Daoy (cell line): ENCODE data around the gene KRTAP10-8. TPM values are rescaled to one million over a fixed set of nuclear protein-coding genes. Genes with fewer than 3 reads are reported as not detected.
"Not testable (repeated sequence)": the region's sequence is repeated elsewhere in the genome, so short reads cannot be mapped to it uniquely, and the experiment has no call there.

ENCODE experiments used
- DNase-seq: peaks from one replicate; pipeline ENCODE4 v3.0.0-alpha.2; 2015; ENCODE audit warnings: low read depth
- total RNA-seq: library from RNA; depleted of rRNA; stranded (reverse); fragments of >200 nt; shearing (Covaris generic); gene quantifications from 2 replicates; pipeline ENCODE4 v1.2.3, GENCODE V29; 2014

Gene KRTAP10-8
- total RNA-seq, 1 experiment from 2014 or later, result not detected

DNA sequence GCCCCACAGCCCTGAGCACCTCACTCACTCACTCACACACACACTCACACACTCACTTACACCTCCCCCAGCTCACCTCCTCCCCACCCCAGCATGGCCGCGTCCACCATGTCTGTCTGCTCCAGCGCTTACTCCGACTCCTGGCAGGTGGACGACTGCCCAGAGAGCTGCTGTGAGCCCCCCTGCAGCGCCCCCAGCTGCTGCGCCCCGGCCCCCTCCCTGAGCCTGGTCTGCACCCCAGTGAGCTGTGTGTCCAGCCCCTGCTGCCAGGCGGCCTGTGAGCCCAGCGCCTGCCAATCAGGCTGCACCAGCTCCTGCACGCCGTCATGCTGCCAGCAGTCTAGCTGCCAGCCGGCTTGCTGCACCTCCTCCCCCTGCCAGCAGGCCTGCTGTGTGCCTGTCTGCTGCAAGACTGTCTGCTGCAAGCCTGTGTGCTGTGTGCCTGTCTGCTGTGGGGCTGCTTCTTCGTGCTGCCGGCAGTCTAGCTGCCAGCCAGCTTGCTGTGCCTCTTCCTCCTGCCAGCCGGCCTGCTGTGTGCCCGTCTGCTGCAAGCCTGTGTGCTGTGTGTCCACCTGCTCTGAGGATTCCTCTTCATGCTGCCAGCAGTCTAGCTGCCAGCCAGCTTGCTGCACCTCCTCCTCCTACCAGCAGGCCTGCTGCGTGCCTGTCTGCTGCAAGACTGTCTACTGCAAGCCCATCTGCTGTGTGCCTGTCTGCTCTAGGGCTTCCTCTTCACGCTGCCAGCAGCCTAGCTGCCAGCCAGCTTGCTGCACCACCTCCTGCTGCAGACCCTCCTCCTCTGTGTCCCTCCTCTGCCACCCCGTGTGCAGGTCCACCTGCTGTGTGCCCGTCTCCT lies 34.7 kb downstream of the KRTAP10-8 start, which contains the start of gene KRTAP10-11:
Gene KRTAP10-11 (plus strand): TSS at position 49 of the 856 bp plus-strand sequence. CDS start 45 bp downstream, at position 94.
- DNase-seq, result not testable (repeated sequence)

DNA sequence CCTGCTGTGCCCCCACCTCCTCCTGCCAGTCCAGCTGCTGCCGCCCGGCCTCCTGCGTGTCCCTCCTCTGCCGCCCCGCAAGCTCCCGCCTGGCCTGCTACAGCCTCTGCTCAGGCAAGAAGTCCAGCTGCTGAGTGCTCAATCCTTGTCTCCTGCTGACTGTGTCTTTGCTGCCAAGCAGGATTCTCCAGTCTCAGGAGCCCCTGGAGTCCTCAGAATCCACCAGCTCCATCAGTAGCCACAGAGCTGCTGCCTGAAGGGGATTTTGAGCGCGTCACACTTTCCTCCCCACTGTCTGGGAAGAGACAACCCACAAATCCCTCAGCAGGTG lies 35.3 kb downstream of the KRTAP10-8 start:
- DNase-seq, result no peak

DNA sequence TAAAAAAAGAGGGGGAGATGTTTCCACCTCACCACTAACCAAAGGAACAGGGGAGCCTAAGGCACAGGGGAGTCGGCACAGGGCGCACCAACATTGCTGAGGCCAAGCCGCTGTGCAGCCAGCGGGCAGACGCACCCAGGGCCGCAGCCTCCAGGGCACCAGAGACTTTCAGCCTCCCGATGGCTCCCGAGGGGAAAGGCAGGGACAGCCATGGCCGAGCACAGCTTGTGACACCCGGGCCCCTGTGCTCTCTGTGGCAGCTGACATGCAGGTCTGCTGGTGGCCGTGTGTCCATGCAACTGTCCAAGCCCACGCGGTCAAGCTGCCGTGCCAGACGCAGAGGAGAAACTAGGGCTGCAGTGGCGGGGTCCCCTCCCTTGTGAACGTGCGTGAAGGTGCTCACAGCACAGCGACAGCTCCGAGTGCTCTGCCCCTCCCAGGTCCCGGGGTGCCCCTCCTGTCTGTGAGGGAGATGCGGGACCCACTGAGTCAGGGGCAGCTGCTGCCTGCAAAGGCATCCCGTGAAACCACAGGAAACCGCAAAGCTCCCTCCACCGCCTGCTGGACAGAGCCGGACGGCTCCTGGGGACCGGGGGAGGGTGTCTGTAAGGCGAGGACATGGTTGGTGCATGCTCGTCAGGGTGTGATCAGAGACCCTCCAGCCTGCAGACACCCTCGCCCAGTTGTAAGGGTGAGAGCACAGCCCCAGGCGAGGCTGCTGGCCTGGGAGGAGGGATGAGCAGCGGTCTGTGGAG lies 36.9 kb downstream of the KRTAP10-8 start:
- DNase-seq, result no peak

DNA sequence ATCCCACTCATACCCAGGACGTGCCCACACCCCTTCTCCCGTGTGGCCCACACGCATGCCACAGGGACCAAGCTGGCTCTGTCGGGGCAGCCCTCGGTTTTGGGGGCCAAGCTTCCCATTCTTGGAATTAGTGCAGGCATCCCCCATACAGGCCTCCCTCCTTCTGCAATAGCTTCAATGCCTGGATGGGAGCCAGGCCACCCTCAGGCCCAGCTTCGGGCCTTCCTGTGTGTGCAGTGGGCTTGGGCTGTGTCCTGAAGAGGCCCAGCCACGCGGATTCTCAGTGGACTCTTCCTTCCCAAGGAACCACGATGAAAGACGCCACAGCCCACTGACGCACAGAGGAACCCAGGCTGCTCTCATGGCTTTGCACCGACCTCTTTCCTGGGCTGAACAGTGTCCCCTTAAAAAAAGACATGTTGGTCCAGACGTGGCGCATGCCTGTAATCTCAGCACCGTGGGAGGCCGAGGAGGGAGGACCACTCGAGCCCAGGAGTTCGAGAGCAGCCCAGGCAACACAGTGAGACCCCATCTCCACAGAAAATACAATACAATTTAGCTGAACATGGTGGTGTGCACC lies 37.7 kb downstream of the KRTAP10-8 start:
- no peak for DNase-seq

DNA sequence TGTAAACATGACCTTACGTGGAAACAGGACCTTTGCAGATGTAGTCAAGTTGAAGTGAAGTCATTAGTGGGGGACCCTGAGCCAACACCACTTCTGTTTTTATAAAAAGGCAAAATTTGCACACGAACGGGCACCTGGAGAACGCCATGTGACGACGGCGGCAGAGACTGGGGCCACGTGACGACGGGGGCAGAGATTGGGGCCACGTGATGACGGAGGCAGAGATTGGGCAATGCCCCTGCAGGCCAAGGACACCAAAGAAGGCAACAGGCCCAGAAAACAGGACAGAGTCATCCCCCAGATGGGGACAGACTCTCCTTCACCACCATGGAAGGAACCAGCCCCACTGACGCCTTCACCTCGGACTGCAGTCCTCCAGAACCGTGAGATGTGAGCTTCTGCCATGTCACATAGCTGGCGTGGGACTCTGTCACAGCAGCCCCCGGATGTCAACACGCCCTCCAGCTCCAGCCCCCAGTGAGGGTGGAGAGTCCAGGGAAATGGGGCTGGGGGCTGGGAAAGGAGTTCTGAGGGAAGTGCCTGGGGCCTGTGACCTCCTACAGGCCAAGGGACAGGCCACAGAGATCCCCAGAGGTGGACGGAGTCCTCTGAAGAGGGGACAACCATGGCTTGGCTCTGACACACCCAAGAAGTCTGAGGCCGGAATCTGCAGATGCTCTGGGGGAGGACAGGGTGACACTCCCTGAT lies 38.5 kb downstream of the KRTAP10-8 start:
- DNase-seq, result no peak

DNA sequence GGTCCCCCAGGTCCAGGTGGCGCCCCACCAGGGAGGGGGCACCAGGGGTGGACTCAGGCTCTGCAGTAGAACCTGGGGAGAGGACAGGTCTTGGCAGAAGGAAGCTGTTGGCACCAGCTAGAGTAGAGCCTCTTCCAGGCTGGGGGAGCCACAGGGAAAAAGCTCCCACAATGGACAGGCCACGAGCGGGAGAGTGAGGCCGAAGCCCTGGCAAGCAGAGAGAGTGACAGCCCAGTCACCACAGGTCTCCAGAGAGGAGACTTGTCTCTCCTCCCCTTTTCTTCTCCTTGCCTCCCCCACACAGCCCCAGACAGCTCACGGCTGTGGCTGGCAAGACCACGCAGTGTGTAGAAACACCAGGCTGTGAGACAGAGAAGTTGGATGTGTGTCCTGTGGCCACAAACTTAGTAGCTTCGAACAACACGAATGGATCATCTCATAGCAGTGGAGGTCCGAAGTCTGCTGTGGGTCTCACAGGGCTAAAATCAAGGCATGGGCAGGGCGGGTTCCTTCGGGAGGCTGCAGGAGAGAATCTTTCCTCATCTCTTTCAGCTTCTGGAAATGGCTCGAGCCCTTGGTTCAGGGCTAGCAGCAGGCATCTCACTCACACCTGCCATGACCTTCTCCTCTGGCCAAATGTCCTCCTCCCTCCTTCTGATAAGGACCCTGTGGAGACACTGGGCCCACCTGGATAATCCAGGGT lies 39.2 kb downstream of the KRTAP10-8 start:
- no peak for DNase-seq

DNA sequence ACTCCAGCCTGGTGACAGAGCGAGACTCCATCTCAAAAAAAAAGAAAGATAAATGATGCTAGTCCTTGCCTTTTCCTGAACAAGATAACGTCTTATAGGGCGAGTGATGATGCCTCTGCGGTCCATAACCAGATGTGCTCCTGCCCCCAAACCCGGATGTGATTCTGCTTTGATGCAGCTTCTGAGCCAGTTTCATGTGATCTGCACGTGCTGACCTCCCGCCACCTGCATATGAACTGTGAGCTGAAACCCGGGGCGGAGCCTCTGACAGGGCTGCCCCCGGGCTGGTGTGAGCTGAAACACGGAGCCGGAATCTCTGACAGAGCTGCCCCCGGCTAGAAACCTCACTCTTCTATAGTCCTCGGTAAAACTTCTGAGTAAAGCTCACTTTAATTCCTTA lies 41.2 kb downstream of the KRTAP10-8 start:
- DNase-seq, result no peak

DNA sequence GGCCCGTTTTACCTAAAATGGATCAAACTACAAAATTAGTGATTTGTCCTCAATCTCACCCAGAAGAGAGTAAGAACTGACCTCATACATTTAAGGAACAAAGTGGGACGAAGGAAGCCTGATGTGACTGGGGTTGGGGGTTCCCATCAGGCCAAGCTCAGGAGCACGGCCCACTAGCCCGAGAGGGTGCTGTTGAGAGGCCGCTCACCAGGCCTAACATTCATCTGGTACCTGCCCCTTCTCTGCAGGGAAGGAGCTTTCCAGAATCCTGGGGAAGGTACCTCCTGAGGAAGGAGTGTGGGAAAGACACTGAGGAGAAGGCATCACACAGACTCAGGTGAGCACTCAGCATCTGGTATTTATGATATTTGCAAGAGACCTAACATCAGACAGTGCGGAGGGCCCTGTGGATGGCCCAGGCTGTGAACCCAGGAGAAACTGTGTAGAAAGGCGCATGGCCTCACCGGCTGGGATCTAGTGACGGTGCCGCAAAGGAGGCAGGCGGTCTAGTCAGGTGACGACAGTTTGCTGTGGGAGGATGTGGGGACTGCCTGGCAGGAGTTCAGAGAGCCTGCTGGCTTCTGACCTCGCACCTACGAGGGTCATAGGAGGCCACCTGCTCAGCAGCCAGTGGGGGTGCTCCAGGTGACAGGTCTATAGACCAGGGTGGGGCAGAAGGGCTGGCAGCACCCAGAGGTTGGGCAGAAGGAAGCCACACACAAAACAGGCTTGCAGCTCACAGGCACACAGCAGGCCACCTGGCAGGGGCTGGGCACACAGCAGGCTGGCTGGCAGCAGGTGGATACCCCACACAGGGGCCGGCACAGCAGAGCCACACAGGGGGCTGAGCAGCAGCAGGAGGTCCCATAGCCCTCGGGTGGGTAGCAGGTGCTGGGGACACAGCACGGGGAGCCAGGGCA lies 42.0 kb downstream of the KRTAP10-8 start:
- no peak for DNase-seq

DNA sequence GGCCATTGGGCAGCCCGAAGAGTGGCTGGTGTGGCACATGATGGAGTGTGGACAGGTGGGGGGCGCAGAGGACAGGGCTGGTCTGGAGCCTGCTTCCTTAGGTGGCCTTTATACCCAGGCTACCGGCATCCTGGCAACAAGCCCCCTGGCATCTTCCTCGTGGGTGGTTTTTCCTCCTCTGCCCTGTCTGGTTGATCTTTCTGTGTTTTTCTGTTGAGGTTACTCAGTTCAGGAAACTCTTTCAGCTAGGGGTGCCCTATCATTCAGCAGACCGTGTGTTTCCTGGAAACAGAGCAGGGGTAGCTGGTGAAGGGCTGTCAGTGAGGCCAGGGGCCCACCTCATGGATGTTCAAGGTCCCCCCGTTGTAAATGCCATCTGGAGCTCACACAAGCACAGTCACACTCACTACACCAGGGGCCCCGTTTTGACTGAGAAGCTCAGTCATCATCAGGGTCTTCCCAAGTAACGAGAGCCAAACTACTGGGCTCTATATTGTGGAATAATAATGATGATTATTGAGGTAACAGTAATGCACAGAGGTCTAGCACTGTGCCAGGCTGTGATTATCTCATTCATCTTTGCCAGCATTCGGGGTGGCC lies 42.8 kb downstream of the KRTAP10-8 start, which contains the start of gene KRTAP12-4:
Gene KRTAP12-4 (minus strand): TSS at position 84 of the 600 bp plus-strand sequence. CDS start 45 bp downstream, at position 39.
- no peak for DNase-seq

DNA sequence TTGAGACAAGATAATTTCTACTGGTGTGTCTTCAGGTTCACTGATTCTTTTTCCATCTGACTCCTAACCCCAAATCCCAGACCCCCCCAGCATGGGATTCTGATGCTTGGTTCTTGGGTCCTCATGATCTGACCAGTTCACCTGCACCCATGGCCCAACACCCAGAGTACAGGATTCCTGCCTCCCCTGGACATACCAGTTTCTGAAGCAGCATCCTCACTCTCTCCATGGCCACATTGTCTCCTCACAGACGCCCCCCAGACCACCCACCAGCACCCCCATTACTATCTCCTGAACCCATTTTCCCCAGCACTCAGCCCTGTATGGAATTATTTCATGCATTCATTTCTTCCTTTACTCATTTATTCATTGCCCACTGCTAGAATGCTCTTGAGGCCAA lies 45.0 kb downstream of the KRTAP10-8 start:
- no peak for DNase-seq

DNA sequence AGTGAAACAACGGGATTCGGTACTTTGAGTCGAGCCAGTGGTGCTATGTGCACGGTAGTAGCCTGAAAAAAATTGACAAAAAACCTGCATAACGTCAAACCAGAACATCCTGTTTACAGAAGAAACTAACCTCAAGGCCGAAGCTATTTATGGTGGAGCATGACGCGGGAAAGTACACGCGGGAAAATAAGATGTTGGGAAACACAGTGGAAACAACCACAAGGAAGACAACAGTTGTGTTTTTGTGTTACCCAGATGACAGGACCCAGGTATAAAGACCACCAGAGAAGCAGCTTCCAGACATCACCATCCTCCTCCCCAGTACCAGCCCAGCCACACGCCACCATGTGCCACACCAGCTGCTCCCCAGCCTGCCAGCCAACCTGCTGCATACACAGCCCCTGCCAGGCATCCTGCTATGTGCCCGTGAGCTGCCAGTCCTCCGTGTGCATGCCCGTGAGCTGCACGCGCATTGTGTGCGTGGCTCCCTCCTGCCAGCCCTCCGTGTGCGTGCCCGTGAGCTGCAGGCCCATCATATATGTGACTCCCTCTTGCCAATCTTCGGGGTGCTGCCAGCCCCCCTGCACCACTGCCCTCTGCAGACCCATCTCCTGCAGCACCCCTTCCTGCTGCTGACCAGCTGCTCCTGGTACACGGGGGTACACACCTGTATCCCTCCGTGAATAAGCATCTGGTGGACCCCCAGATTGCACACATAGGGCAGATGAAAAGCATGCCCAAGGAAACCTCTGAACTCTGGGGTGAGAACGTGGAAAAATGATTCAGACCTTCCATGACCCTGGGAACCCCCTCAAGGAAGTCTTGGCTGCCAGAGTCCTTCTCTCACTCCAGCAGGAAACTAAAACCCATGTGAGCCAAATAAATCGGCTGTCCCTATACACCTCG lies 46.0 kb downstream of the KRTAP10-8 start, which contains the start of gene KRTAP12-3:
Gene KRTAP12-3 (plus strand): TSS at position 298 of the 906 bp plus-strand sequence. CDS start 48 bp downstream, at position 346.
- no peak for DNase-seq

DNA sequence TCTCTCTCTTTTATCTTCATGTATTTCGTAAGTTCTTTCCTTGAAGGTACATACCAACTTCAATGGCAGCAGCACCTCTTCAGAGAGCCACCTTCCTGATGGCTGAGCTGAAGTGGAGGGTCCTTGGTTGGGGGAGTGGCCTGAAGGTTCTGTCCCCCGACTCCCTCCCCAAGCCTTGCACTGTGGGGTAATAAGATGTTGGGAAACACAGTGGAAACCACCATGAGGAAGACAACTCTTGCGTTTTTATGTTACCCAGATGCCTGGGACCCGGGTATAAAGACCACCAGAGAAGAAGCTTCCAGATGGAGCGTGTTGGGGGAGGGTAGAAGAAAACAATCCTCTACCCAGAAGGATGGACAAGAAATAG lies 46.6 kb downstream of the KRTAP10-8 start:
- DNase-seq, result no peak

DNA sequence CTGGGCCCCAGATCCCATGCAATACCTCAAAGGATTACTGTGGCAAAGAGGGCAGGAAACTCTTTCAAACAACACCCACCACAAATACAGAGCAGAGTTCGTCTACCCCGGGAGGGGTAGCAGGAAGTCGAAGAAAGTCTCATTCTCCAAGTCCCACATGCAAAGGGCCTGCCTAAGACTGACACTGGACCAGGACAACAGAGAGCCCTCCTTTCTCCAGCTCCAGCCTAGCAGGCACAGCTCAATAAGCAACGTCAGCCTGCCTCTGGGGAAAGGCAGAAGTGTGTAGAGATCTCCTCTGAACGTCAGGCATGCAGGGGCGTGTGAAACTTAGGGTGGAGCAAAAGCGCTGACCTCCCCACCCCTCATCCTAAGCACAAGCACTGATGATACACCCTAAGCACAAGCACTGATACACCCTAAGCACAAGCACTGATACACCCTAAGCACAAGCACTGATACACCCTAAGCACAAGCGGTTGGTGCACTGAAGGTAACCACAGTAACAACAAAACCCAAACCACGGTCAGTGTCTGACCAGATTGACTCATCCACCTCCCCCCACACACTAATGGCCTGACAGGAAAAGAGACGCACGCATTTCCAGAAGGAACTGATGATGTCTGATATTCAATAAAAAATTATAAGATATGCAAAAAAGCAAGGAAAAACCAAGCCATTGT lies 47.2 kb downstream of the KRTAP10-8 start:
- peak; percentile 65 for DNase-seq

DNA sequence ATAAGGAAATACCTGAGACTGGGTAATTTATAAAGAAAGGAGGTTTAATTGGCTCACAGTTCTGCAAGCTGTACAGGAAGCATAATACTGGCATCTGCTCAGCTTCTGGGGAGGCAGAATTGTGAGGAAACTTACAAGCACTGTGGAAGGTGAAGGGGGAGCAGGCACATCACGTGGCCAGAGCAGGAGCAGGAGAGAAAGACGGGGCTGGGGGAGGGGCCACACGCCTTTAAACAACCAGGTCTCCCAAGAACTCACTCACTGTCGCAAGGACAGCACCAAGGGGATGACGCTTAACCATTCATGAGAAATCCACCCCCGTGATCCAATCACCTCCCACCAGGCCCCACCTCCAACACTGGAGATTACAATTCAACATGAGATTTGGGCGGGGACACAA lies 49.7 kb downstream of the KRTAP10-8 start:
- DNase-seq, result not testable (repeated sequence)
